CD4-positive, alpha-beta T cell (primary cell): ENCODE results near the gene MEI1. TPM values are rescaled to one million over a fixed set of nuclear protein-coding genes. Genes with fewer than 3 reads are reported as not detected.
A peak's percentile ranks its signal among the peaks of the same experiment; 100 is the strongest.

Source experiments
- ATAC-seq: fragments of 200-7000 bp; cut with Tn5 transposase; one replicate; pipeline ENCODE4 v1.10.0; 2022; ENCODE audit warnings: mild to moderate bottlenecking; ENCODE audit not compliant: poor library complexity
- CTCF ChIA-PET: fragments of 350-600 bp; sonication (Branson Sonifier 250); formaldehyde crosslinking; loops from one replicate; lab custom pipeline; 2021; ENCODE audit warnings: antibody characterized with exemption, inconsistent platforms; lab: Charles Lee
- POLR2A ChIA-PET: fragments of 350-600 bp; sonication (Branson Sonifier 250); formaldehyde crosslinking; loops from one replicate; lab custom pipeline; 2021; ENCODE audit warnings: antibody characterized with exemption, inconsistent platforms; lab: Charles Lee
- DNase-seq, 14 experiments: peaks; one replicate each; pipeline ENCODE4 v3.0.0-alpha.2; 2013 to 2020; ENCODE audit warnings: mixed read lengths in 2 of 14
- H3K27ac ChIP-seq, 2 donors: one replicate each; pipeline versions ENCODE4 v1.5.1 to v1.7.0; 2013; ENCODE audit warnings: low read length in 2 of 2, low read depth in 1 of 2, mild to moderate bottlenecking in 1 of 2
- H3K27me3 ChIP-seq, 2 experiments: 1 replicate in 1 of 2; 2 replicates in 1 of 2; pipeline versions ENCODE4 v1.6.1 to v1.7.0; 2013; ENCODE audit warnings: low read length in 2 of 2, control low read depth in 1 of 2, mild to moderate bottlenecking in 1 of 2, moderate library complexity in 1 of 2; ENCODE audit not compliant: insufficient read depth in 2 of 2, control insufficient read depth in 1 of 2
- H3K36me3 ChIP-seq: one replicate; pipeline ENCODE4 v1.6.1; 2013; ENCODE audit warnings: low read length, control low read depth; ENCODE audit not compliant: insufficient read depth
- H3K4me1 ChIP-seq: one replicate; pipeline ENCODE4 v1.6.1; 2013; ENCODE audit warnings: low read length, control low read depth; ENCODE audit not compliant: insufficient read depth
- H3K4me3 ChIP-seq: one replicate; pipeline ENCODE4 v1.5.1; 2013; ENCODE audit warnings: mild to moderate bottlenecking, low read length, moderate library complexity
- H3K9me3 ChIP-seq, 2 experiments: 1 replicate in 1 of 2; 2 replicates in 1 of 2; pipeline versions ENCODE4 v1.6.1 to v1.7.0; 2013; ENCODE audit warnings: low read length in 2 of 2, mild to moderate bottlenecking in 2 of 2, control low read depth in 1 of 2, moderate library complexity in 1 of 2; ENCODE audit not compliant: control insufficient read depth in 1 of 2, insufficient read depth in 1 of 2
- H3K27ac Mint-ChIP-seq: one replicate; pipeline ENCODE4 v1.8.0; 2020; ENCODE audit warnings: mixed read lengths
- H3K27me3 Mint-ChIP-seq: one replicate; pipeline ENCODE4 v1.8.0; 2021; ENCODE audit warnings: mixed read lengths
- H3K36me3 Mint-ChIP-seq: one replicate; pipeline ENCODE4 v1.8.0; 2021; ENCODE audit warnings: low read depth, mixed read lengths
- H3K4me1 Mint-ChIP-seq: one replicate; pipeline ENCODE4 v1.8.0; 2021; ENCODE audit warnings: low read depth, mixed read lengths
- H3K4me3 Mint-ChIP-seq: one replicate; pipeline ENCODE4 v1.8.0; 2020; ENCODE audit warnings: mild to moderate bottlenecking, mixed read lengths
- H3K9me3 Mint-ChIP-seq: one replicate; pipeline ENCODE4 v1.8.0; 2020; ENCODE audit warnings: mixed read lengths
- CTCF ChIP-seq: fragments of 200-600 bp; IDR thresholded peaks from one replicate; pipeline ENCODE4 v1.8.0; 2022; ENCODE audit warnings: antibody characterized with exemption, mild to moderate bottlenecking
- intact Hi-C, 2 experiments: fragments of 100-400 bp; cut with DNase I in 1 of 2; cut with micrococcal nuclease in 1 of 2; formaldehyde crosslinking; loops; one replicate each; pipeline versions ENCODE4 v1.15.1 to v1.9.0; 2023 to 2025; cut with DNase I, micrococcal nuclease
- total RNA-seq, 174 experiments: library from RNA in 2 of 174; stranded (reverse) in 2 of 174; gene quantifications; one replicate each; pipeline ENCODE4 v1.2.3 and lab custom pipeline; 2021 to 2026

MEI1 gene
- total RNA-seq, 2 experiments from 2014 or later: 64.4 to 81.0 TPM

GRCh38 chr22:41776381-41776780 is 77.1 kb downstream of the MEI1 start:
- POLR2A ChIA-PET: interaction anchor here (3.6 kb wide), 1 partner anchor 24 kb away, joined by 26 read pairs; the partner anchor contains the start of gene CCDC134
- TF ChIP-seq CTCF: no peak

GRCh38 chr22:41777749-41778425 is 78.6 kb downstream of the MEI1 start:
- peak overlapping the region; percentile 96 for H3K27ac Mint-ChIP-seq
- intact Hi-C loops: loop anchor here in 1 of 2 experiments (5.0 kb wide), 1 partner anchor 81 kb away; the partner anchor contains the start of gene MEI1
- no peak overlapping the region for H3K4me3 Mint-ChIP-seq
- H3K4me1 ChIP-seq: peaks cover 42% of the 10 kb centered on the region
- POLR2A ChIA-PET: interaction anchor here (0.7 to 3.6 kb wide), 2 partner anchors 22 to 146 kb away, joined by 4 to 26 read pairs; partner anchors contain the start of gene CCDC134
- H3K9me3 Mint-ChIP-seq: no peaks in the 10 kb centered on the region
- no peaks in the 10 kb centered on the region for H3K36me3 Mint-ChIP-seq
- no peaks in the 10 kb centered on the region for H3K27me3 Mint-ChIP-seq
- DNase-seq (peak in 2 of 14 experiments; percentile 46 to 65), ATAC-seq (no peak)
- no peaks in the 10 kb centered on the region for H3K27me3 ChIP-seq
- no peak for TF ChIP-seq CTCF
- H3K9me3 ChIP-seq: no peaks in the 10 kb centered on the region
- no peak overlapping the region for H3K27ac ChIP-seq
- no peaks in the 10 kb centered on the region for H3K36me3 ChIP-seq
- peaks cover 43% of the 10 kb centered on the region for H3K4me1 Mint-ChIP-seq
- no peak overlapping the region for H3K4me3 ChIP-seq
- CTCF ChIA-PET: interaction anchor here (1.2 kb wide), 1 partner anchor 80 kb away, joined by 3 read pairs; no protein-coding TSS in a partner anchor

More at GRCh38 chr22:41776381-41776780, 77.1 kb downstream of the MEI1 start:
- H3K4me1 Mint-ChIP-seq: peaks cover 28% of the 10 kb centered on the region
- intact Hi-C loops: loop anchor here in 1 of 2 experiments (5.0 kb wide), 1 partner anchor 79 kb away; the partner anchor contains the start of gene MEI1
- H3K4me3 Mint-ChIP-seq: no peak overlapping the region
- CTCF ChIA-PET: interaction anchor here (1.2 kb wide), 1 partner anchor 81 kb away, joined by 3 read pairs; no protein-coding TSS in a partner anchor
- H3K9me3 ChIP-seq: no peaks in the 10 kb centered on the region
- H3K27ac ChIP-seq: no peak overlapping the region
- no peaks in the 10 kb centered on the region for H3K27me3 ChIP-seq
- DNase-seq (no peak), ATAC-seq (no peak)
- H3K4me3 ChIP-seq: no peak overlapping the region
- no peaks in the 10 kb centered on the region for H3K27me3 Mint-ChIP-seq
- no peak overlapping the region for H3K27ac Mint-ChIP-seq
- H3K9me3 Mint-ChIP-seq: no peaks in the 10 kb centered on the region
- H3K36me3 Mint-ChIP-seq: no peaks in the 10 kb centered on the region
- H3K4me1 ChIP-seq: peaks cover 27% of the 10 kb centered on the region
- H3K36me3 ChIP-seq: no peaks in the 10 kb centered on the region

- Mint-ChIP-seq H3K4me3 (peak overlapping the region; percentile 79), H3K27ac (peak overlapping the region; percentile 96), H3K36me3 (peaks cover 8% of the 10 kb centered on the region), H3K9me3 (no peaks in the 10 kb centered on the region), H3K4me1 (peaks cover 54% of the 10 kb centered on the region), H3K27me3 (no peaks in the 10 kb centered on the region)
- H3K9me3 ChIP-seq: no peaks in the 10 kb centered on the region
- POLR2A ChIA-PET: interaction anchor here (0.8 to 13.9 kb wide), 17 partner anchors 12 to 923 kb away, joined by 3 to 472 read pairs (median 10); partner anchors contain the start of genes CCDC134, CENPM, MEI1 and SNU13
- no peaks in the 10 kb centered on the region for H3K27me3 ChIP-seq
- H3K27ac ChIP-seq: peak overlapping the region; percentile 72 to 94
- intact Hi-C loops: loop anchor here (2.0 to 5.0 kb wide), 4 partner anchors 52 to 91 kb away; partner anchors contain the start of genes SREBF2 (in 2 of the 2), MEI1 (in 1 of the 2) and SNU13 (in 1 of the 2)
- H3K4me1 ChIP-seq: peaks cover 57% of the 10 kb centered on the region
- H3K4me3 ChIP-seq: no peak overlapping the region
- ATAC-seq (no peak), DNase-seq (peak in 3 of 14 experiments; percentile 29 to 38 (median 37))
- CTCF ChIA-PET: interaction anchor here (0.6 to 4.3 kb wide), 4 partner anchors 20 to 163 kb away, joined by 3 to 24 read pairs (median 16); partner anchors contain the start of gene CCDC134
- no peak for TF ChIP-seq CTCF
- peaks cover 12% of the 10 kb centered on the region for H3K36me3 ChIP-seq
These were observed 80.7 kb downstream of the MEI1 start for GRCh38 chr22:41779929-41780505.
